Spleen (tissue), 11 donors: Measurements from ENCODE around the gene NAALADL2. TPM values are rescaled to one million over a fixed set of nuclear protein-coding genes. Genes with fewer than 3 reads are reported as not detected.

Experiments
- DNase-seq: peaks from one replicate; pipeline ENCODE4 v3.0.0-alpha.2; 2020
- H3K27ac ChIP-seq, 8 donors: fragments of 200-600 bp; sonication (generic) in 7 of 8; 1 replicate in 4 of 8; 2 replicates in 4 of 8; pipeline versions ENCODE4 v1.5.0 to v1.8.0; 2016 to 2021; ENCODE audit warnings: inconsistent platforms in 4 of 8, mild to moderate bottlenecking in 4 of 8, moderate library complexity in 1 of 8
- H3K27me3 ChIP-seq, 7 donors: fragments of 200-600 bp; sonication (generic) in 6 of 7; replicated peaks in 1 of 7; 1 replicate in 4 of 7; 2 replicates in 3 of 7; pipeline versions ENCODE4 v1.5.0 to v1.8.0; 2016 to 2021; ENCODE audit warnings: inconsistent platforms in 3 of 7, mild to moderate bottlenecking in 1 of 7
- H3K36me3 ChIP-seq, 6 donors: fragments of 200-600 bp; sonication (generic) in 5 of 6; 1 replicate in 4 of 6; 2 replicates in 2 of 6; pipeline versions ENCODE4 v1.5.0 to v1.8.0; 2016 to 2021; ENCODE audit warnings: inconsistent platforms in 2 of 6
- H3K4me1 ChIP-seq, 6 donors: fragments of 200-600 bp; sonication (generic) in 5 of 6; 1 replicate in 3 of 6; 2 replicates in 3 of 6; pipeline versions ENCODE4 v1.5.0 to v1.8.0; 2016 to 2021; ENCODE audit warnings: inconsistent platforms in 3 of 6
- H3K4me3 ChIP-seq, 8 donors: fragments of 200-600 bp; sonication (generic) in 7 of 8; 1 replicate in 4 of 8; 2 replicates in 4 of 8; pipeline versions ENCODE4 v1.5.0 to v1.8.0; 2016 to 2021; ENCODE audit warnings: inconsistent platforms in 4 of 8, mild to moderate bottlenecking in 4 of 8, moderate library complexity in 2 of 8
- H3K9me3 ChIP-seq, 8 donors: fragments of 200-600 bp; sonication (generic) in 7 of 8; 1 replicate in 4 of 8; 2 replicates in 4 of 8; pipeline versions ENCODE4 v1.5.0 to v1.8.0; 2016 to 2021; ENCODE audit warnings: inconsistent platforms in 4 of 8
- CTCF ChIP-seq, 11 experiments: fragments of 200-600 bp in 7 of 11; fragments of 450-650 bp in 4 of 11; sonication (generic) in 4 of 11; IDR thresholded peaks in 8 of 11; conservative IDR thresholded peaks in 3 of 11; 1 replicate in 7 of 11; 2 replicates in 4 of 11; pipeline versions ENCODE4 v1.4.0 to v1.8.0; 2016 to 2021; ENCODE audit warnings: antibody characterized with exemption in 11 of 11, inconsistent platforms in 4 of 11, mild to moderate bottlenecking in 1 of 11
- POLR2A ChIP-seq, 3 donors: fragments of 450-650 bp; IDR thresholded peaks; one replicate each; pipeline ENCODE4 v1.5.1; 2017; ENCODE audit warnings: antibody characterized with exemption in 3 of 3, mild to moderate bottlenecking in 1 of 3
- POLR2AphosphoS5 ChIP-seq, 3 donors: sonication (generic); formaldehyde crosslinking; IDR thresholded peaks; one replicate each; pipeline ENCODE4 v1.5.1; 2017; ENCODE audit warnings: antibody characterized with exemption in 3 of 3
- WGBS, 5 donors: extraction: QIAGEN DNeasy Blood & Tissue Kit in 3 of 5; methylation state at CpG; one replicate each; pipeline versions ENCODE4 v1.1.5 to v1.1.7; 2013 to 2018; 5-methylcytosine and 5-hydroxymethylcytosine counted together
- intact Hi-C: fragments of 100-400 bp; cut with DNase I; formaldehyde crosslinking; loops from one replicate; pipeline ENCODE4 v1.15.0; 2023; ENCODE audit warnings: low total_unique reads
- polyA plus RNA-seq, 3 donors: library from polyadenylated mRNA; stranded (reverse); fragments of 200-250 nt; gene quantifications; one replicate each; pipeline ENCODE4 v1.2.1, GENCODE V29; 2013
- total RNA-seq, 7 donors: library from RNA; depleted of rRNA in 3 of 7; stranded (reverse); fragments of >200 nt in 3 of 7; fragmentation: NEBNext Ultra II Directional in 4 of 7; extraction: Animal tissue kit (Norgen Biotek cat#: 25700) in 4 of 7; gene quantifications; one replicate each; pipeline versions ENCODE4 v1.1.0 to v1.2.1, GENCODE V29; 2016 to 2021
- donor health status: healthy with polysubstance abuse.
- donor health status: DM: no; HTN: no; CAD: no; lungs with moderate emphysema.
- donor health status: DM: no; HTN: no; CAD: no.
- donor health status: Bipolar disorder and iron deficiency.
- donor health status: healthy.
- donor health status: DM: no; HTN: no; CAD: no.
- donor health status: DM: yes; HTN: yes; CAD: no.

Gene NAALADL2
- total and polyA plus RNA-seq, 10 donors: 0.09 to 14.4 (median 6.4) TPM

- TF ChIP-seq POLR2A (IDR thresholded peaks at IDR 0.05) (no peak), POLR2AphosphoS5 (IDR thresholded peaks at IDR 0.05) (no peak), CTCF (IDR thresholded peaks at IDR 0.05 in 8 of 11, conservative IDR thresholded peaks at IDR 0.05 in 3 of 11) (no peak)
- intact Hi-C loops: no loop called here
- DNase-seq: no peak
- H3K4me3 ChIP-seq: no peak overlapping the region
- no peaks in the 10 kb centered on the region for H3K36me3 ChIP-seq
- H3K27ac ChIP-seq: no peak overlapping the region
- WGBS, 5 donors: 80 to 93% (median 86%) methylated on average over 4 of the region's 4 CpGs
- H3K9me3 ChIP-seq: no peaks in the 10 kb centered on the region
- no peaks in the 10 kb centered on the region for H3K27me3 ChIP-seq
- H3K4me1 ChIP-seq: no peaks in the 10 kb centered on the region
Observed at GRCh38 chr3:175258763-175259162, 399.6 kb downstream of the NAALADL2 start.

GRCh38 chr3:175260145-175260794, 401.1 kb downstream of the NAALADL2 start:
- H3K27ac ChIP-seq: no peak overlapping the region
- no peak overlapping the region for H3K4me3 ChIP-seq
- no peaks in the 10 kb centered on the region for H3K4me1 ChIP-seq
- intact Hi-C loops: no loop called here
- H3K9me3 ChIP-seq: no peaks in the 10 kb centered on the region
- 69 to 82% (median 78%) methylated on average over 3 of the region's 3 CpGs for WGBS, 5 donors
- H3K36me3 ChIP-seq: no peaks in the 10 kb centered on the region
- TF ChIP-seq POLR2AphosphoS5 (IDR thresholded peaks at IDR 0.05): no peak
- no peak for TF ChIP-seq CTCF (IDR thresholded peaks at IDR 0.05 in 8 of 11, conservative IDR thresholded peaks at IDR 0.05 in 3 of 11)
- TF ChIP-seq POLR2A (IDR thresholded peaks at IDR 0.05): no peak
- DNase-seq: no peak
- no peaks in the 10 kb centered on the region for H3K27me3 ChIP-seq

- H3K4me3 ChIP-seq: no peak overlapping the region
- no peaks in the 10 kb centered on the region for H3K4me1 ChIP-seq
- no peak overlapping the region for H3K27ac ChIP-seq
- H3K36me3 ChIP-seq: no peaks in the 10 kb centered on the region
- intact Hi-C loops: no loop called here
- H3K27me3 ChIP-seq: no peaks in the 10 kb centered on the region
- no peak for DNase-seq
- 42 to 83% (median 50%) methylated on average over 1 of the region's 1 CpG for WGBS, 5 donors
- no peaks in the 10 kb centered on the region for H3K9me3 ChIP-seq
- TF ChIP-seq CTCF (IDR thresholded peaks at IDR 0.05 in 8 of 11, conservative IDR thresholded peaks at IDR 0.05 in 3 of 11) (no peak), POLR2A (IDR thresholded peaks at IDR 0.05) (no peak), POLR2AphosphoS5 (IDR thresholded peaks at IDR 0.05) (no peak)
Observed at GRCh38 chr3:175266478-175266877, 407.3 kb downstream of the NAALADL2 start.

GRCh38 chr3:175267121-175267531, 408.0 kb downstream of the NAALADL2 start:
- Histone ChIP-seq H3K27ac (no peak overlapping the region), H3K4me1 (no peaks in the 10 kb centered on the region), H3K9me3 (no peaks in the 10 kb centered on the region), H3K4me3 (no peak overlapping the region), H3K27me3 (no peaks in the 10 kb centered on the region), H3K36me3 (no peaks in the 10 kb centered on the region)
- 74 to 83% (median 79%) methylated on average over 1 of the region's 1 CpG for WGBS, 5 donors
- intact Hi-C loops: no loop called here
- TF ChIP-seq POLR2A (IDR thresholded peaks at IDR 0.05): no peak
- no peak for TF ChIP-seq CTCF (IDR thresholded peaks at IDR 0.05 in 8 of 11, conservative IDR thresholded peaks at IDR 0.05 in 3 of 11)
- no peak for TF ChIP-seq POLR2AphosphoS5 (IDR thresholded peaks at IDR 0.05)
- no peak for DNase-seq
